HCT116 (cell line): Measurements from ENCODE around the gene SCRN1. TPM values are rescaled to one million over a fixed set of nuclear protein-coding genes. Genes with fewer than 3 reads are reported as not detected.

ENCODE experiments used
- ATAC-seq: fragments of 200-7000 bp; cut with Tn5 transposase; 2 replicates; pipeline ENCODE4 v1.9.1; 2020; ENCODE audit warnings: mild to moderate bottlenecking, moderate library complexity
- BruUV-seq: library from RNA; stranded (reverse); fragments of 400-500 nt; replicated peaks from 2 replicates; lab custom pipeline; 2021; lab: Mats Ljungman, UMichigan
- CTCF ChIA-PET: fragments of 300-600 bp; sonication (Branson Sonifier 250); formaldehyde crosslinking; loops from one replicate; lab custom pipeline; 2021; ENCODE audit warnings: antibody characterized with exemption; lab: Charles Lee
- POLR2A ChIA-PET: fragments of 300-600, 350-600 bp; sonication (Branson Sonifier 250); formaldehyde crosslinking; loops from one replicate; lab custom pipeline; 2021; ENCODE audit warnings: antibody characterized with exemption; lab: Charles Lee
- RAD21 ChIA-PET, 2 experiments: fragments of 300-600 bp; sonication (Branson Sonifier 250); formaldehyde crosslinking; loops; one replicate each; lab custom pipeline; 2023; ENCODE audit warnings: low total read pairs in 2 of 2; ENCODE audit not compliant: uncharacterized antibody in 2 of 2, unreplicated experiment in 2 of 2, low non-redundant PET in 1 of 2; lab: Charles Lee
- DNase-seq: peaks from one replicate; pipeline ENCODE4 v3.0.0-alpha.2; 2010; ENCODE audit warnings: low read depth, low spot score
- H2AFZ ChIP-seq: fragments of 200-600 bp; shearing (Covaris generic), sonication (generic); 2 replicates; pipeline ENCODE4 v1.6.1; 2017; ENCODE audit warnings: low read depth, mixed run types, mixed read lengths, antibody characterized with exemption, low read length; ENCODE audit not compliant: poor library complexity, severe bottlenecking
- H3K27ac ChIP-seq: 2 replicates; pipeline ENCODE4 v1.5.1; 2012; ENCODE audit warnings: low read depth, low read length
- H3K27me3 ChIP-seq: fragments of 200-600 bp; sonication (generic); 2 replicates; pipeline ENCODE4 v1.6.1; 2016; ENCODE audit warnings: mixed run types, low read length, mixed read lengths; ENCODE audit not compliant: insufficient read depth
- H3K36me3 ChIP-seq, 2 experiments: fragments of 200-500 bp in 1 of 2; fragments of 200-600 bp in 1 of 2; sonication (Bioruptor generic) in 1 of 2; sonication (generic) in 1 of 2; 2 replicates each; pipeline versions ENCODE4 v1.5.1 to v1.6.1; 2014 to 2016; ENCODE audit warnings: low read length in 2 of 2, inconsistent platforms in 1 of 2, mixed read lengths in 1 of 2, mixed run types in 1 of 2; ENCODE audit not compliant: insufficient read depth in 2 of 2, control insufficient read depth in 1 of 2
- H3K4me1 ChIP-seq, 2 experiments: fragments of 200-600 bp in 1 of 2; sonication (generic) in 1 of 2; 2 replicates each; pipeline versions ENCODE4 v1.5.1 to v1.6.1; 2012 to 2017; ENCODE audit warnings: low read length in 2 of 2, inconsistent platforms in 1 of 2, mild to moderate bottlenecking in 1 of 2, mixed read lengths in 1 of 2, mixed run types in 1 of 2, moderate library complexity in 1 of 2; ENCODE audit not compliant: insufficient read depth in 2 of 2, control insufficient read depth in 1 of 2
- H3K4me2 ChIP-seq: fragments of 200-600 bp; sonication (generic); 2 replicates; pipeline ENCODE4 v1.6.1; 2017; ENCODE audit warnings: mixed run types, low read length, mixed read lengths
- H3K4me3 ChIP-seq, 2 experiments: fragments of 200-600 bp in 1 of 2; sonication (generic) in 1 of 2; replicated peaks in 1 of 2; 2 replicates each; pipeline ENCODE4 v1.5.1; 2011 to 2016; ENCODE audit warnings: low read length in 2 of 2, control low read depth in 1 of 2, low read depth in 1 of 2, mild to moderate bottlenecking in 1 of 2, mixed read lengths in 1 of 2, mixed run types in 1 of 2
- H3K79me2 ChIP-seq: fragments of 200-600 bp; sonication (generic); 2 replicates; pipeline ENCODE4 v1.6.1; 2017; ENCODE audit warnings: mild to moderate bottlenecking, mixed run types, low read length, moderate library complexity, mixed read lengths; ENCODE audit not compliant: insufficient read depth
- H3K9ac ChIP-seq: fragments of 200-600 bp; sonication (generic); 2 replicates; pipeline ENCODE4 v1.6.1; 2016; ENCODE audit warnings: low read length, mixed read lengths
- H3K9me2 ChIP-seq: fragments of 200-600 bp; sonication (generic), shearing (Covaris generic); 2 replicates; pipeline ENCODE4 v1.6.1; 2017; ENCODE audit warnings: mixed run types, mild to moderate bottlenecking, moderate library complexity; ENCODE audit not compliant: insufficient read depth
- H3K9me3 ChIP-seq, 2 experiments: fragments of 200-500 bp in 1 of 2; fragments of 200-600 bp in 1 of 2; sonication (Bioruptor generic) in 1 of 2; sonication (generic) in 1 of 2; 2 replicates each; pipeline ENCODE4 v1.6.1; 2014 to 2017; ENCODE audit warnings: low read length in 2 of 2, mixed read lengths in 2 of 2, inconsistent platforms in 1 of 2, low read depth in 1 of 2, mild to moderate bottlenecking in 1 of 2, mixed run types in 1 of 2, moderate library complexity in 1 of 2; ENCODE audit not compliant: control insufficient read depth in 1 of 2, insufficient read depth in 1 of 2
- H4K20me1 ChIP-seq: fragments of 200-600 bp; sonication (generic), shearing (Covaris generic); 2 replicates; pipeline ENCODE4 v1.6.1; 2017; ENCODE audit warnings: mixed run types, mild to moderate bottlenecking, moderate library complexity; ENCODE audit not compliant: insufficient read depth
- POLR2A ChIP-seq: IDR thresholded peaks from 2 replicates; pipeline ENCODE4 v1.7.0; 2011; ENCODE audit warnings: borderline replicate concordance; ENCODE audit not compliant: insufficient read depth, insufficient read length; ENCODE audit errors: extremely low read depth
- SIN3A ChIP-seq: IDR thresholded peaks from 2 replicates; pipeline ENCODE4 v1.6.1; 2012; ENCODE audit warnings: low read depth
- SRF ChIP-seq: IDR thresholded peaks from 2 replicates; pipeline ENCODE4 v1.6.1; 2012; ENCODE audit warnings: low read depth
- ZBTB33 ChIP-seq: IDR thresholded peaks from 2 replicates; pipeline ENCODE4 v1.6.1; 2011; ENCODE audit warnings: mild to moderate bottlenecking, low read length, moderate library complexity; ENCODE audit not compliant: insufficient replicate concordance; ENCODE audit errors: extremely low read depth
- intact Hi-C: fragments of 100-400 bp; cut with micrococcal nuclease; formaldehyde crosslinking; loops from 2 replicates; pipeline ENCODE4 v1.10.0; 2022
- total RNA-seq: library from RNA; stranded (reverse); gene quantifications from one replicate; pipeline ENCODE4 v1.2.1, GENCODE V29; 2021; ENCODE audit not compliant: unreplicated experiment

SCRN1 gene
- total RNA-seq, 1 experiment from 2014 or later: 76.8 TPM

GRCh38 chr7:29884399-29885272, 105.0 kb downstream of the SCRN1 start:
- Histone ChIP-seq H3K9me2 (no peaks in the 10 kb centered on the region), H2AFZ (no peak overlapping the region), H3K4me1 (no peaks in the 10 kb centered on the region), H3K9ac (no peak overlapping the region), H3K9me3 (no peaks in the 10 kb centered on the region), H3K4me3 (no peak overlapping the region), H3K4me2 (no peak overlapping the region), H3K27me3 (no peaks in the 10 kb centered on the region), H3K36me3 (no peaks in the 10 kb centered on the region), H4K20me1 (no peaks in the 10 kb centered on the region), H3K27ac (no peak overlapping the region), H3K79me2 (no peaks in the 10 kb centered on the region)
- TF ChIP-seq SRF: no peak
- TF ChIP-seq ZBTB33: no peak
- TF ChIP-seq POLR2A: no peak
- TF ChIP-seq SIN3A: no peak
- CTCF ChIA-PET: no interaction called here
- ATAC-seq (no peak), DNase-seq (no peak)
- RAD21 ChIA-PET: no interaction called here
- intact Hi-C loops: no loop called here
- BruUV-seq: no TSS peak
- POLR2A ChIA-PET: interaction anchor here (0.6 kb wide), 1 partner anchor 10 kb away, joined by 3 read pairs; no protein-coding TSS in a partner anchor
